Tibial nerve (tissue), 4 donors: ENCODE measurements around the gene SARM1. TPM values are rescaled to one million over a fixed set of nuclear protein-coding genes. Genes with fewer than 3 reads are reported as not detected.

Experiments used
- DNase-seq, 2 donors: peaks; one replicate each; pipeline ENCODE4 v3.0.0-alpha.2; 2019; ENCODE audit warnings: low spot score in 2 of 2
- H3K27ac ChIP-seq, 4 donors: fragments of 200-600 bp; sonication (generic) in 3 of 4; one replicate each; pipeline ENCODE4 v1.5.1; 2017 to 2019; ENCODE audit warnings: mild to moderate bottlenecking in 1 of 4
- H3K27me3 ChIP-seq, 2 donors: fragments of 200-600 bp; sonication (generic) in 1 of 2; one replicate each; pipeline versions ENCODE4 v1.5.1 to v1.6.0; 2017 to 2019
- H3K36me3 ChIP-seq, 3 donors: fragments of 200-600 bp; sonication (generic); one replicate each; pipeline ENCODE4 v1.5.1; 2018 to 2019
- H3K4me1 ChIP-seq, 4 donors: fragments of 200-600 bp; sonication (generic) in 3 of 4; one replicate each; pipeline ENCODE4 v1.5.1; 2017 to 2019
- H3K4me3 ChIP-seq, 4 donors: fragments of 200-600 bp; sonication (generic) in 3 of 4; one replicate each; pipeline ENCODE4 v1.5.1; 2017 to 2019; ENCODE audit warnings: mild to moderate bottlenecking in 1 of 4, moderate library complexity in 1 of 4
- H3K9me3 ChIP-seq, 4 donors: fragments of 200-600 bp; sonication (generic) in 3 of 4; one replicate each; pipeline ENCODE4 v1.5.1; 2017 to 2019
- EP300 ChIP-seq, 2 donors: sonication (generic); formaldehyde crosslinking; IDR thresholded peaks; one replicate each; pipeline ENCODE4 v1.6.1; 2017; ENCODE audit warnings: antibody characterized with exemption in 2 of 2, mild to moderate bottlenecking in 1 of 2
- POLR2A ChIP-seq, 2 donors: fragments of 450-650 bp; IDR thresholded peaks; one replicate each; pipeline ENCODE4 v1.6.1; 2017; ENCODE audit warnings: antibody characterized with exemption in 2 of 2, mild to moderate bottlenecking in 2 of 2, moderate library complexity in 2 of 2
- WGBS, 2 donors: methylation state at CpG; one replicate each; pipeline ENCODE4 v1.1.5; 2018; 5-methylcytosine and 5-hydroxymethylcytosine counted together
- total RNA-seq, 4 donors: library from RNA; depleted of rRNA; stranded (reverse); fragments of >200 nt; gene quantifications; one replicate each; pipeline ENCODE4 v1.1.0, GENCODE V29; 2016
- TF ChIP-seq, protein P1 (sequence below), 5 experiments: fragments of 200-600 bp in 3 of 5; fragments of 450-650 bp in 2 of 5; sonication (generic) in 3 of 5; IDR thresholded peaks; one replicate each; pipeline ENCODE4 v1.5.1; 2016 to 2019; ENCODE audit warnings: antibody characterized with exemption in 5 of 5, mild to moderate bottlenecking in 3 of 5, moderate library complexity in 2 of 5

Gene SARM1
- 10 to 100 TPM in 2 of 4 donors, 1 to 10 TPM in 2; 5.4 to 18.6 (median 13.8) TPM for total RNA-seq

DNA sequence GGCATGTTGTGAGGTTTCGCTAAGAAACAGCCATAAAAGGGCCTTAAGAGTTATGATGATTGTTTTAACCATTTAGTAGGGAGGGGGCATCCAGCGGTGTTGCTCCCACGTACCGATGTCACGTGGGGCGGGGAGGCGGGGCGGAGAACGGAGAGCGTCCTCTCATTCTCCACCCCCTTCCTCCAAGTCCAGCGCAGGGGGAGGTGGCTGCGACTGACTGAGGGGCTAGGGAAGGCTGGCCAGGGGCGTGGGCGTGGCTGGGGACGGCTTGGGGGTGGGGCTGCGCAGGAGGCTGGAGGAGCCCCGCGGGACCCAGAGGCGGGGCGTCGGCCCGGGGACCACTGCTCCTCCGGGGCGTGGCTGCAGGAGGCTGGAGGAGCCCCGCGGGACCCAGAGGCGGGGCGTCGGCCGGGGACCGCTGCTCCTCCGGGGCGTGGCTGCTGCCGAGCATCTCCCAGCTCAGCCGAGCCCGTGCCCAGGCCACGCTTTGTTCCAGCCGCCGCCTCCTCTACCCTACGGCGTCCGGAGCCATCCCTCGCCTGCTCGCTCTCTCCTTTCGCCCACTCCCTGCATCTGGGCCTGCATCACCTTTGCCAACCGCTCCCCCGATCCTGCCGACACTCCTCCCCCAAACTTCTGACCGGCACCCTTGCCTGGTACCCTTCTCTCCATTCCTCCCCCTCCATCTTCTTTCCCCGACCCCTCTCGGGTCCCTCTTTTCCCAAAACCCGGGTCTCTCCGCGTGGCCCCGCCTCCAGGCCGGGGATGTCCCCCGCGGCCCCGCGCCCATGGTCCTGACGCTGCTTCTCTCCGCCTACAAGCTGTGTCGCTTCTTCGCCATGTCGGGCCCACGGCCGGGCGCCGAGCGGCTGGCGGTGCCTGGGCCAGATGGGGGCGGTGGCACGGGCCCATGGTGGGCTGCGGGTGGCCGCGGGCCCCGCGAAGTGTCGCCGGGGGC, at the start of gene SARM1:
Gene SARM1, plus strand, starts transcription at position 450 of the 958 bp plus-strand sequence. Its CDS starts 339 bp downstream, at position 789.
- peak within 1 kb of the TSS; percentile 22 to 73 (median 70) for H3K27ac ChIP-seq
- peaks cover 0 to 36% (median 17%) of the 10 kb centered on the region in 4 donors for H3K4me1 ChIP-seq
- no peaks in the 10 kb centered on the region for H3K27me3 ChIP-seq
- no peaks in the 10 kb centered on the region for H3K9me3 ChIP-seq
- no peak for TF ChIP-seq POLR2A (IDR thresholded peaks at IDR 0.05)
- peaks cover 0 to 17% (median 0%) of the 10 kb centered on the region in 3 donors for H3K36me3 ChIP-seq
- H3K4me3 ChIP-seq = peak within 1 kb of the TSS; percentile 46 to 69 (median 60)
- DNase-seq = peak; percentile 51 to 54
- WGBS, 2 donors = 1% methylated on average over 65 to 78 of the region's 80 CpGs

DNA sequence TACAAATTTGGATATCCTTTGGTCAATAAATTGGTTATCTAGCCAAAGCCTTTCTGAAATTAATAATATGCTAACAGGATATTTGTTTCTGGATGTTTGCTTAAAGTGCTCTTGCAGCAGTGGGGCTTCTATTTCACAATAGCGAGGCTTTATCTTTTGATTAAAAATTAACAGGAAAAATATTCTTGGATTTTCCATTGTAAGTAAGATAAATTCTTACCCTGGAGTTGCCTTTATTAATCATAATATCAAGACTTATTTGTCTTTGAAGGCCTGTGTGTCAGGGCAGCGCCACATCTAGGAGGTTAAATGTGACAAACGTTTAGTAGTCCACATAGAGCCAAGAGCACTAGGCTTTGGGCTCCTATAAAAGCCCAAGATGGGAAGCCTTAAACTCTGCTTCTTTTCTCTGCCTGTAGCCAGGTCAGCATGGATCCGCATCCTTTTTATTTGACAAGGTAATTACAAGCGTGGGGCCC, 47.2 kb upstream of the SARM1 start:
- DNase-seq = no peak
- Histone ChIP-seq H3K4me1 (peaks cover 0 to 11% (median 8%) of the 10 kb centered on the region in 4 donors), H3K9me3 (no peaks in the 10 kb centered on the region), H3K27me3 (no peaks in the 10 kb centered on the region), H3K4me3 (no peak overlapping the region), H3K27ac (no peak overlapping the region), H3K36me3 (peaks cover 0 to 38% (median 3%) of the 10 kb centered on the region in 3 donors)
- TF ChIP-seq, protein P1, sequence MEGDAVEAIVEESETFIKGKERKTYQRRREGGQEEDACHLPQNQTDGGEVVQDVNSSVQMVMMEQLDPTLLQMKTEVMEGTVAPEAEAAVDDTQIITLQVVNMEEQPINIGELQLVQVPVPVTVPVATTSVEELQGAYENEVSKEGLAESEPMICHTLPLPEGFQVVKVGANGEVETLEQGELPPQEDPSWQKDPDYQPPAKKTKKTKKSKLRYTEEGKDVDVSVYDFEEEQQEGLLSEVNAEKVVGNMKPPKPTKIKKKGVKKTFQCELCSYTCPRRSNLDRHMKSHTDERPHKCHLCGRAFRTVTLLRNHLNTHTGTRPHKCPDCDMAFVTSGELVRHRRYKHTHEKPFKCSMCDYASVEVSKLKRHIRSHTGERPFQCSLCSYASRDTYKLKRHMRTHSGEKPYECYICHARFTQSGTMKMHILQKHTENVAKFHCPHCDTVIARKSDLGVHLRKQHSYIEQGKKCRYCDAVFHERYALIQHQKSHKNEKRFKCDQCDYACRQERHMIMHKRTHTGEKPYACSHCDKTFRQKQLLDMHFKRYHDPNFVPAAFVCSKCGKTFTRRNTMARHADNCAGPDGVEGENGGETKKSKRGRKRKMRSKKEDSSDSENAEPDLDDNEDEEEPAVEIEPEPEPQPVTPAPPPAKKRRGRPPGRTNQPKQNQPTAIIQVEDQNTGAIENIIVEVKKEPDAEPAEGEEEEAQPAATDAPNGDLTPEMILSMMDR (IDR thresholded peaks at IDR 0.05) = no peak
- TF ChIP-seq EP300 (IDR thresholded peaks at IDR 0.05) (no peak), POLR2A (IDR thresholded peaks at IDR 0.05) (no peak)
- 76 to 78% methylated on average over 5 of the region's 5 CpGs for WGBS, 2 donors

DNA sequence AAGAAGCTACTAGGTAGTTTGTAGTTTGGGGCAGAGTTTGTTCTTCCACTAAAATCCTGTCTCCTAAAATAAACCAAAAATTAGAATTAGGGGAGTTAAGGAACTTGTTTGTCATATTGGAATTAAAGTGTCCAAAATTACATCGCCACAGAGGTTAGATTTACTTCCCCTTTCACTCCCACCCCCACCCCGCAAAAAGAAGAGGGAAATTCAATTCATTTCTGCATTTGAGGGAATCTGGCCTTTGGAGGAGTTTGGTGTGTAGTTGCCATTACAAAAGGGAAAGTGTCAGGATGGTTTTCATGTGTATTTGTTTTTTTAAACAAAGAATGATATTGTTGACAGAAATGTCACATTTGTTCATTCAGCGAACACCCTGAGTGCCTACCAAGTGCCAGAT, 46.7 kb upstream of the SARM1 start:
- H3K9me3 ChIP-seq = no peaks in the 10 kb centered on the region
- 74 to 80% methylated on average over 3 of the region's 3 CpGs for WGBS, 2 donors
- TF ChIP-seq POLR2A (IDR thresholded peaks at IDR 0.05) (no peak), EP300 (IDR thresholded peaks at IDR 0.05) (no peak)
- TF ChIP-seq, protein P1 (IDR thresholded peaks at IDR 0.05) = no peak
- no peak for DNase-seq
- H3K36me3 ChIP-seq = peaks cover 0 to 42% (median 5%) of the 10 kb centered on the region in 3 donors
- no peak overlapping the region for H3K27ac ChIP-seq
- no peaks in the 10 kb centered on the region for H3K27me3 ChIP-seq
- H3K4me1 ChIP-seq = peaks cover 0 to 6% (median 5%) of the 10 kb centered on the region in 4 donors
- no peak overlapping the region for H3K4me3 ChIP-seq

DNA sequence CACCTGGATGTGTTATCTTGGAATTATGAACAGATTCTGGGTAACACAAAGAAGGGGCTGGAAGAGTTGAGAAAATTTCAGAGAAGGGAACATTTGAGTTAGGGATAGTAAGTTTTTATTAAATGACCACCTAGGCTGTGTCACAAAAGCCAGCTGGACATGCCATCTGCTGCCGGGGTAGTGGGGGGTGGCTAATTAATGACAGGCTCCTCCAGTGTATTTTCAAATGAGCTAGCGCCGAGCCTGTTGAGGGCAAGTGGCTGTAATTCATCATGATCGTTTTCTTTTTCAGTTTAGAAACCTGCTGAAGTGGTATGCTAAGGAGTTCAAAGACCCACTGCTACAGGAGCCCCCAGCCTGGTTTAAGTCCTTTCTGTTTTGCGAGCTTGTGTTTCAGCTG, 46.3 kb upstream of the SARM1 start:
- no peak for DNase-seq
- 57% methylated on average over 5 of the region's 5 CpGs for WGBS, 2 donors
- TF ChIP-seq POLR2A (IDR thresholded peaks at IDR 0.05) = no peak
- no peak for TF ChIP-seq EP300 (IDR thresholded peaks at IDR 0.05)
- TF ChIP-seq, protein P1 (IDR thresholded peaks at IDR 0.05) = no peak
- Histone ChIP-seq H3K4me3 (no peak overlapping the region), H3K27me3 (no peaks in the 10 kb centered on the region), H3K9me3 (no peaks in the 10 kb centered on the region), H3K27ac (no peak overlapping the region), H3K4me1 (peaks cover 0 to 2% (median under 1%) of the 10 kb centered on the region in 4 donors), H3K36me3 (peaks cover 0 to 46% (median 5%) of the 10 kb centered on the region in 3 donors)

DNA sequence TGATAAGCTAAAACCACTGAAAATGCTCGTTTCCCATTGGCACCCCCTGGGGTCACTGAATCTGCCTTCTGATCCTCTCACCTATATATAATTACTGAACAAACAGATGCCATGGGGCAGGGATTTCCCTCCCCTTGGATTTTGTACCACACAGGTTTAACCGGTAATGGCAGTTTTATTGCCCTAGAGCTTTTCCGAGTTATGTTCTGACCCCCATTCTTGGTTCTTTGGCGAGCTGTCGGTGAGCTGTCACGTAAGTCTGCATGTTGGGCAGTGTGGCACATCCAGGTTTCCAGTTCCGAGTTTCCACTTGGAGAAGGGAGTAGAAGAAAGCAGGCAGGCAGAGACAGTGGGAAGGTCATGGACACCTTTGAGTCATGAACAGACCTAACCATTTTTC, 45.4 kb upstream of the SARM1 start:
- peaks cover 0 to 55% (median 5%) of the 10 kb centered on the region in 3 donors for H3K36me3 ChIP-seq
- no peaks in the 10 kb centered on the region for H3K27me3 ChIP-seq
- no peak overlapping the region for H3K4me3 ChIP-seq
- DNase-seq = no peak
- H3K9me3 ChIP-seq = no peaks in the 10 kb centered on the region
- no peaks in the 10 kb centered on the region for H3K4me1 ChIP-seq
- TF ChIP-seq, protein P1 (IDR thresholded peaks at IDR 0.05) = no peak
- TF ChIP-seq EP300 (IDR thresholded peaks at IDR 0.05) (no peak), POLR2A (IDR thresholded peaks at IDR 0.05) (no peak)
- 75 to 85% methylated on average over 7 of the region's 7 CpGs for WGBS, 2 donors
- no peak overlapping the region for H3K27ac ChIP-seq
